K562 (cell line): ENCODE results near the gene ZNF512B. TPM values are rescaled to one million over a fixed set of nuclear protein-coding genes. Genes with fewer than 3 reads are reported as not detected.

Source experiments
- GTF2F1 ChIP-seq: IDR thresholded peaks from 2 replicates; pipeline ENCODE4 v1.6.1; 2011; ENCODE audit warnings: low read depth, low read length, improper control_type of control experiment
- LEF1 ChIP-seq: fragments of 450-650 bp; IDR thresholded peaks from 2 replicates; pipeline ENCODE4 v1.6.1; 2016; ENCODE audit warnings: mild to moderate bottlenecking
- MYC ChIP-seq, 2 experiments: fragments of 250-450 bp in 1 of 2; sonication (Bioruptor Pico) in 1 of 2; IDR thresholded peaks; 2 replicates each; pipeline versions ENCODE4 v1.5.1 to v1.6.1; 2012 to 2021; ENCODE audit warnings: low read depth in 2 of 2, borderline replicate concordance in 1 of 2, improper control_type of control experiment in 1 of 2, low read length in 1 of 2, mild to moderate bottlenecking in 1 of 2, moderate library complexity in 1 of 2
- PCBP1 ChIP-seq: fragments of 200-400 bp; formaldehyde crosslinking; IDR thresholded peaks from 2 replicates; pipeline ENCODE4 v1.6.1; 2018; ENCODE audit warnings: mild to moderate bottlenecking, low read depth, low read length; ENCODE audit not compliant: poor library complexity, severe bottlenecking
- PHF8 ChIP-seq: fragments of 200-600 bp; sonication (generic); IDR thresholded peaks from 2 replicates; pipeline ENCODE4 v1.6.1; 2012; ENCODE audit warnings: mixed run types, mild to moderate bottlenecking, inconsistent platforms, low read length, moderate library complexity, borderline replicate concordance
- SAP30 ChIP-seq: fragments of 200-600 bp; sonication (generic); IDR thresholded peaks from 2 replicates; pipeline ENCODE4 v1.6.1; 2012; ENCODE audit warnings: borderline replicate concordance, low read depth, mild to moderate bottlenecking, moderate library complexity, low read length, control low read depth, inconsistent platforms; ENCODE audit not compliant: insufficient read depth, poor library complexity, severe bottlenecking
- SIN3A ChIP-seq, 2 experiments: fragments of 150-350 bp in 1 of 2; IDR thresholded peaks; 2 replicates each; pipeline ENCODE4 v1.6.1; 2011 to 2016; ENCODE audit warnings: borderline replicate concordance in 2 of 2, low read depth in 2 of 2, low read length in 2 of 2, mild to moderate bottlenecking in 2 of 2, moderate library complexity in 2 of 2; ENCODE audit not compliant: control insufficient read depth in 1 of 2
- ZFX ChIP-seq: sonication (generic); formaldehyde crosslinking; IDR thresholded peaks from 2 replicates; pipeline ENCODE4 v1.8.0; 2022; ENCODE audit warnings: mild to moderate bottlenecking, missing genetic modification reagents, moderate library complexity
- polyA plus RNA-seq, 8 experiments: library from polyadenylated mRNA; depleted of rRNA in 4 of 8; stranded (reverse) in 5 of 8; unstranded in 3 of 8; fragments of >200 nt; fragmentation: Nextera tagmentation in 2 of 8; fragmentation: Illumina TruSeq in 1 of 8; extraction: Ambion mirVana in 2 of 8; extraction: Trizol in 1 of 8; gene quantifications; 2 replicates each; pipeline versions ENCODE4 v1.2.1 to v1.2.3, GENCODE V29; 2011 to 2014; ENCODE audit warnings: inconsistent platforms in 1 of 8, missing spikeins in 1 of 8
- total RNA-seq, 7 experiments: library from RNA; depleted of rRNA in 6 of 7; stranded (reverse); fragments of >200 nt in 6 of 7; fragmentation: Illumina TruSeq in 2 of 7; extraction: Trizol in 2 of 7; gene quantifications; 2 replicates each; pipeline versions ENCODE4 v1.2.1 to v1.2.3, GENCODE V29; 2011 to 2021; ENCODE audit warnings: low replicate concordance in 1 of 7
- TF ChIP-seq, protein P1 (sequence below), 2 experiments: fragments of 450-650 bp in 1 of 2; IDR thresholded peaks; 2 replicates each; pipeline ENCODE4 v1.6.1; 2011 to 2017; ENCODE audit warnings: low read depth in 2 of 2, antibody characterized with exemption in 1 of 2, borderline replicate concordance in 1 of 2, low read length in 1 of 2, mild to moderate bottlenecking in 1 of 2, mixed read lengths in 1 of 2; ENCODE audit not compliant: control insufficient read depth in 1 of 2
- TF ChIP-seq, protein P2 (sequence below): sonication (generic); formaldehyde crosslinking; IDR thresholded peaks from 2 replicates; pipeline ENCODE4 v1.4.0; 2020; ENCODE audit warnings: mild to moderate bottlenecking, missing genetic modification reagents
- TF ChIP-seq, protein P3 (sequence below): fragments of 200-800 bp; sonication (Bioruptor generic); IDR thresholded peaks from 2 replicates; pipeline ENCODE4 v1.6.1; 2017; ENCODE audit warnings: missing genetic modification characterization, missing compliant biosample characterization
- TF ChIP-seq, protein P4 (sequence below), 2 experiments: IDR thresholded peaks; 2 replicates each; pipeline ENCODE4 v1.6.1; 2011; ENCODE audit warnings: borderline replicate concordance in 1 of 2, control low read depth in 1 of 2, low read depth in 1 of 2, low read length in 1 of 2, mild to moderate bottlenecking in 1 of 2, mixed read lengths in 1 of 2, moderate library complexity in 1 of 2; ENCODE audit not compliant: insufficient read depth in 1 of 2, insufficient read length in 1 of 2, poor library complexity in 1 of 2, severe bottlenecking in 1 of 2; ENCODE audit errors: extremely low read depth in 1 of 2
- TF ChIP-seq, protein P5 (sequence below): fragments of 450-650 bp; IDR thresholded peaks from 2 replicates; pipeline ENCODE4 v1.6.1; 2016; ENCODE audit warnings: antibody characterized with exemption

Gene ZNF512B
- total and polyA plus RNA-seq, 9 of the 15 experiments (the other 6 are each of a cell fraction or from before 2014, with no cell fraction given) = 0.01 to 27.8 (median 8.2) TPM

DNA sequence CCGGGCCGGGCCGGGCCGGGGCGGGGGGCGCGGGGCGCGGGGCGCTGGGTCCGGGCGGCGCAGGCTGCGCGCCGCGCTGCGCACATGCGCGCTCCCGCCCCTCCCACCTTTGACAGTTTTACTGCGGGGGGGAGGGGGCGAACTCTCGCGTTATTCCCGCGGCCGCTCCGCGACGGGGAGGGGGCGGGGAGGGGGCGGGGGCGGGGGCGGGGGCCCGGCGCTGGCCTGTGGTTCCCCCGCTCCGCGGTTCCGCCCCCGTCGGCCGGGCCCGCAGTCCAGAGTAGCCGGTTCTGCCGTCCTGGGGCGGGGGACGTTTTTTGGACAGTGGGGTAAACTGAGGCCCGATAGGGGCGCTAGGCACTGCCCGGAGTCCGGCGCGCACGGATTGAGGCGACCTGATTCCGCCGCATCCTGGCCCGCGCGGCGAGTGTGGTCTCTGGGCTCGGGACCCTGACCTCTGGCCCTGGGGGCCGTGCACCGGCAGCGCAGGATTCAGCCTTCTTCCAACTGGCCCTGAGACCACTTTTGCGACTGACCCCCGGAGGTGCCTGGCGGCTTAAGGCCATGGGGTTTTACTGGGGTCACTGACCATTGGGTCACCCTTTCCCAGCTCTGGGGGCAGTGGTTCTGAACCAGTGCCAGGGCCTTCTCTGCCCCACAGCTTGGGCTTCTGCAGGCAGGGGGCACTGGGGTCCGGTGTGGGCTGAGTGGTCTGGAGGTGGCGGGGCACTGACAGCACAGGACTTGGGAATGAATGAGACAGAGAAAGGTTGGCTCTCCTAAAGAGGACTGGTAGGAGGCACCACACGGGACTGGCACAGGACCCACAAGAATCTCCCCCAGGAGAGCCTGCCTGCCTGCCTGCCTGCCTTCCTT, at the start of gene ZNF512B (continued):
- TF ChIP-seq, protein P1, sequence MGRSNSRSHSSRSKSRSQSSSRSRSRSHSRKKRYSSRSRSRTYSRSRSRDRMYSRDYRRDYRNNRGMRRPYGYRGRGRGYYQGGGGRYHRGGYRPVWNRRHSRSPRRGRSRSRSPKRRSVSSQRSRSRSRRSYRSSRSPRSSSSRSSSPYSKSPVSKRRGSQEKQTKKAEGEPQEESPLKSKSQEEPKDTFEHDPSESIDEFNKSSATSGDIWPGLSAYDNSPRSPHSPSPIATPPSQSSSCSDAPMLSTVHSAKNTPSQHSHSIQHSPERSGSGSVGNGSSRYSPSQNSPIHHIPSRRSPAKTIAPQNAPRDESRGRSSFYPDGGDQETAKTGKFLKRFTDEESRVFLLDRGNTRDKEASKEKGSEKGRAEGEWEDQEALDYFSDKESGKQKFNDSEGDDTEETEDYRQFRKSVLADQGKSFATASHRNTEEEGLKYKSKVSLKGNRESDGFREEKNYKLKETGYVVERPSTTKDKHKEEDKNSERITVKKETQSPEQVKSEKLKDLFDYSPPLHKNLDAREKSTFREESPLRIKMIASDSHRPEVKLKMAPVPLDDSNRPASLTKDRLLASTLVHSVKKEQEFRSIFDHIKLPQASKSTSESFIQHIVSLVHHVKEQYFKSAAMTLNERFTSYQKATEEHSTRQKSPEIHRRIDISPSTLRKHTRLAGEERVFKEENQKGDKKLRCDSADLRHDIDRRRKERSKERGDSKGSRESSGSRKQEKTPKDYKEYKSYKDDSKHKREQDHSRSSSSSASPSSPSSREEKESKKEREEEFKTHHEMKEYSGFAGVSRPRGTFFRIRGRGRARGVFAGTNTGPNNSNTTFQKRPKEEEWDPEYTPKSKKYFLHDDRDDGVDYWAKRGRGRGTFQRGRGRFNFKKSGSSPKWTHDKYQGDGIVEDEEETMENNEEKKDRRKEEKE (IDR thresholded peaks at IDR 0.05; ENCODE audit: borderline replicate concordance in 1 of 2, control insufficient read depth in 1 of 2, low read depth in 2 of 2, low read length in 1 of 2) = no peak
- TF ChIP-seq, protein P2, sequence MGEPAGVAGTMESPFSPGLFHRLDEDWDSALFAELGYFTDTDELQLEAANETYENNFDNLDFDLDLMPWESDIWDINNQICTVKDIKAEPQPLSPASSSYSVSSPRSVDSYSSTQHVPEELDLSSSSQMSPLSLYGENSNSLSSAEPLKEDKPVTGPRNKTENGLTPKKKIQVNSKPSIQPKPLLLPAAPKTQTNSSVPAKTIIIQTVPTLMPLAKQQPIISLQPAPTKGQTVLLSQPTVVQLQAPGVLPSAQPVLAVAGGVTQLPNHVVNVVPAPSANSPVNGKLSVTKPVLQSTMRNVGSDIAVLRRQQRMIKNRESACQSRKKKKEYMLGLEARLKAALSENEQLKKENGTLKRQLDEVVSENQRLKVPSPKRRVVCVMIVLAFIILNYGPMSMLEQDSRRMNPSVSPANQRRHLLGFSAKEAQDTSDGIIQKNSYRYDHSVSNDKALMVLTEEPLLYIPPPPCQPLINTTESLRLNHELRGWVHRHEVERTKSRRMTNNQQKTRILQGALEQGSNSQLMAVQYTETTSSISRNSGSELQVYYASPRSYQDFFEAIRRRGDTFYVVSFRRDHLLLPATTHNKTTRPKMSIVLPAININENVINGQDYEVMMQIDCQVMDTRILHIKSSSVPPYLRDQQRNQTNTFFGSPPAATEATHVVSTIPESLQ = no peak
- TF ChIP-seq ZFX = peak; percentile 12; the same call in 1 of the 2 replicates
- peak; percentile 74 to 89; a peak in 2 of 4 replicates for TF ChIP-seq SIN3A (IDR thresholded peaks at IDR 0.05; ENCODE audit: borderline replicate concordance in 2 of 2, control insufficient read depth in 1 of 2, low read depth in 2 of 2, low read length in 2 of 2)
- TF ChIP-seq, protein P3, sequence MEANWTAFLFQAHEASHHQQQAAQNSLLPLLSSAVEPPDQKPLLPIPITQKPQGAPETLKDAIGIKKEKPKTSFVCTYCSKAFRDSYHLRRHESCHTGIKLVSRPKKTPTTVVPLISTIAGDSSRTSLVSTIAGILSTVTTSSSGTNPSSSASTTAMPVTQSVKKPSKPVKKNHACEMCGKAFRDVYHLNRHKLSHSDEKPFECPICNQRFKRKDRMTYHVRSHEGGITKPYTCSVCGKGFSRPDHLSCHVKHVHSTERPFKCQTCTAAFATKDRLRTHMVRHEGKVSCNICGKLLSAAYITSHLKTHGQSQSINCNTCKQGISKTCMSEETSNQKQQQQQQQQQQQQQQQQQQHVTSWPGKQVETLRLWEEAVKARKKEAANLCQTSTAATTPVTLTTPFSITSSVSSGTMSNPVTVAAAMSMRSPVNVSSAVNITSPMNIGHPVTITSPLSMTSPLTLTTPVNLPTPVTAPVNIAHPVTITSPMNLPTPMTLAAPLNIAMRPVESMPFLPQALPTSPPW (CRISPR knock-in tag) = peak; percentile 98
- peak; percentile 66 for TF ChIP-seq PCBP1
- peak; percentile 31 for TF ChIP-seq SAP30
- TF ChIP-seq MYC (IDR thresholded peaks at IDR 0.05; ENCODE audit: low read depth, low read length) = peak; percentile 83
- no peak for TF ChIP-seq MYC (CRISPR knock-in tag; IDR thresholded peaks at IDR 0.05; ENCODE audit: borderline replicate concordance, low read depth)
- TF ChIP-seq GTF2F1 = no peak
- TF ChIP-seq, protein P4, sequence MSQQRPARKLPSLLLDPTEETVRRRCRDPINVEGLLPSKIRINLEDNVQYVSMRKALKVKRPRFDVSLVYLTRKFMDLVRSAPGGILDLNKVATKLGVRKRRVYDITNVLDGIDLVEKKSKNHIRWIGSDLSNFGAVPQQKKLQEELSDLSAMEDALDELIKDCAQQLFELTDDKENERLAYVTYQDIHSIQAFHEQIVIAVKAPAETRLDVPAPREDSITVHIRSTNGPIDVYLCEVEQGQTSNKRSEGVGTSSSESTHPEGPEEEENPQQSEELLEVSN (IDR thresholded peaks at IDR 0.05; ENCODE audit: borderline replicate concordance in 1 of 2, extremely low read depth in 1 of 2, insufficient read depth in 1 of 2, insufficient read length in 1 of 2, low read depth in 1 of 2, low read length in 1 of 2, poor library complexity in 1 of 2, severe bottlenecking in 1 of 2) = peak in 1 of 2 experiments; percentile 65
- TF ChIP-seq, protein P5, sequence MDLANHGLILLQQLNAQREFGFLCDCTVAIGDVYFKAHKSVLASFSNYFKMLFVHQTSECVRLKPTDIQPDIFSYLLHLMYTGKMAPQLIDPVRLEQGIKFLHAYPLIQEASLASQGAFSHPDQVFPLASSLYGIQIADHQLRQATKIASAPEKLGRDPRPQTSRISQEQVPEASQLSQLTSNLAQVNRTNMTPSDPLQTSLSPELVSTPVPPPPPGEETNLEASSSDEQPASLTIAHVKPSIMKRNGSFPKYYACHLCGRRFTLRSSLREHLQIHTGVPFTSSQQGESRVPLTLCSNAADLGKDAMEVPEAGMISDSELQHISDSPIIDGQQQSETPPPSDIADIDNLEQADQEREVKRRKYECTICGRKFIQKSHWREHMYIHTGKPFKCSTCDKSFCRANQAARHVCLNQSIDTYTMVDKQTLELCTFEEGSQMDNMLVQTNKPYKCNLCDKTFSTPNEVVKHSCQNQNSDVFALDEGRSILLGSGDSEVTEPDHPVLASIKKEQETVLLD = 0 out of 2 replicates have a peak, but pooled peaks have one; percentile 52
- TF ChIP-seq PHF8 = peak; percentile 54; the same call in 1 of the 2 replicates
- TF ChIP-seq LEF1 = no peak
